HEK293 (cell line): Measurements from ENCODE around the gene SAP30L.

ENCODE experiments used
- CTCF ChIA-PET: fragments of 350-600 bp; formaldehyde crosslinking; extraction: SDS; loops from one replicate; lab custom pipeline; 2021; ENCODE audit warnings: antibody characterized with exemption; lab: Yijun Ruan, JAX
- POLR2A ChIA-PET: fragments of 300-600 bp; formaldehyde crosslinking; extraction: SDS; loops from one replicate; lab custom pipeline; 2020; ENCODE audit warnings: antibody characterized with exemption, inconsistent platforms; lab: Yijun Ruan, JAX
- H3K27ac ChIP-seq: fragments of 200-500 bp; sonication (Bioruptor generic); 2 replicates; pipeline ENCODE4 v1.5.1; 2014; ENCODE audit warnings: low read depth, low read length, control low read depth, inconsistent platforms; ENCODE audit errors: extremely low read depth
- H3K36me3 ChIP-seq, 2 experiments: fragments of 200-500 bp in 1 of 2; sonication (Bioruptor generic) in 1 of 2; 1 replicate in 1 of 2; 2 replicates in 1 of 2; pipeline ENCODE4 v1.5.1; 2014 to 2017; ENCODE audit warnings: inconsistent platforms in 2 of 2, low read length in 2 of 2; ENCODE audit not compliant: control insufficient read depth in 2 of 2, insufficient read depth in 1 of 2
- H3K4me1 ChIP-seq: fragments of 200-500 bp; sonication (Bioruptor generic); 2 replicates; pipeline ENCODE4 v1.5.1; 2014; ENCODE audit warnings: mild to moderate bottlenecking, low read length, inconsistent platforms; ENCODE audit not compliant: control insufficient read depth, insufficient read depth
- H3K4me3 ChIP-seq: 2 replicates; pipeline ENCODE4 v1.5.1; 2011; ENCODE audit warnings: low read depth, mild to moderate bottlenecking, control low read depth, low read length, moderate library complexity
- H3K9me3 ChIP-seq: fragments of 200-500 bp; sonication (Bioruptor generic); 2 replicates; pipeline ENCODE4 v1.5.1; 2014; ENCODE audit warnings: low read depth, low read length, inconsistent platforms; ENCODE audit not compliant: control insufficient read depth, insufficient read depth
- EGR2 ChIP-seq: fragments of 450-650 bp; formaldehyde crosslinking; IDR thresholded peaks from 2 replicates; pipeline ENCODE4 v1.5.1; 2016; ENCODE audit warnings: low read depth, missing biosample characterization, missing genetic modification characterization
- KLF10 ChIP-seq: fragments of 450-650 bp; IDR thresholded peaks from 2 replicates; pipeline ENCODE4 v1.5.1; 2018; ENCODE audit warnings: missing biosample characterization, mild to moderate bottlenecking, missing genetic modification characterization
- PRDM1 ChIP-seq: fragments of 450-650 bp; formaldehyde crosslinking; IDR thresholded peaks from 2 replicates; pipeline ENCODE4; 2016; ENCODE audit warnings: missing biosample characterization, missing genetic modification characterization
- SP3 ChIP-seq: fragments of 450-650 bp; formaldehyde crosslinking; IDR thresholded peaks from 2 replicates; pipeline ENCODE4 v1.5.1; 2016; ENCODE audit warnings: missing biosample characterization, missing genetic modification characterization
- SP7 ChIP-seq: fragments of 450-650 bp; formaldehyde crosslinking; IDR thresholded peaks from 2 replicates; pipeline ENCODE4 v1.5.1; 2016; ENCODE audit warnings: missing biosample characterization, missing genetic modification characterization
- ZBTB21 ChIP-seq: fragments of 450-650 bp; formaldehyde crosslinking; IDR thresholded peaks from 2 replicates; pipeline ENCODE4 v1.5.1; 2017; ENCODE audit warnings: missing biosample characterization, missing genetic modification characterization
- ZIC2 ChIP-seq: fragments of 450-650 bp; formaldehyde crosslinking; IDR thresholded peaks from 2 replicates; pipeline ENCODE4 v1.5.1; 2016; ENCODE audit warnings: missing biosample characterization, missing genetic modification characterization
- ZNF121 ChIP-seq: fragments of 450-650 bp; formaldehyde crosslinking; IDR thresholded peaks from 2 replicates; pipeline ENCODE4 v1.5.1; 2016; ENCODE audit warnings: missing biosample characterization, missing genetic modification characterization
- ZNF184 ChIP-seq: fragments of 450-650 bp; IDR thresholded peaks from 2 replicates; pipeline ENCODE4 v1.5.1; 2018; ENCODE audit warnings: missing biosample characterization, mild to moderate bottlenecking, missing genetic modification characterization
- ZNF223 ChIP-seq: fragments of 450-650 bp; formaldehyde crosslinking; IDR thresholded peaks from 2 replicates; pipeline ENCODE4 v1.5.1; 2016; ENCODE audit warnings: missing biosample characterization, missing genetic modification characterization
- ZNF350 ChIP-seq: fragments of 450-650 bp; formaldehyde crosslinking; IDR thresholded peaks from 2 replicates; pipeline ENCODE4 v1.5.0; 2017; ENCODE audit warnings: missing biosample characterization, mild to moderate bottlenecking, missing genetic modification characterization
- ZNF37A ChIP-seq: fragments of 450-650 bp; IDR thresholded peaks from 2 replicates; pipeline ENCODE4 v1.5.1; 2018; ENCODE audit warnings: missing biosample characterization, missing genetic modification characterization
- ZNF529 ChIP-seq: fragments of 450-650 bp; formaldehyde crosslinking; IDR thresholded peaks from 2 replicates; pipeline ENCODE4 v1.5.1; 2017; ENCODE audit warnings: missing genetic modification characterization, missing biosample characterization; ENCODE audit not compliant: insufficient replicate concordance
- ZNF600 ChIP-seq: fragments of 450-650 bp; formaldehyde crosslinking; IDR thresholded peaks from 2 replicates; pipeline ENCODE4 v1.5.1; 2016; ENCODE audit warnings: missing biosample characterization, missing genetic modification characterization
- ZNF610 ChIP-seq: fragments of 450-650 bp; formaldehyde crosslinking; IDR thresholded peaks from 2 replicates; pipeline ENCODE4 v1.5.1; 2016; ENCODE audit warnings: missing biosample characterization, missing genetic modification characterization, borderline replicate concordance
- ZNF623 ChIP-seq: fragments of 450-650 bp; formaldehyde crosslinking; IDR thresholded peaks from 2 replicates; pipeline ENCODE4 v1.5.1; 2016; ENCODE audit warnings: missing biosample characterization, missing genetic modification characterization
- ZNF664 ChIP-seq: fragments of 450-650 bp; formaldehyde crosslinking; IDR thresholded peaks from 2 replicates; pipeline ENCODE4 v1.5.1; 2016; ENCODE audit warnings: missing biosample characterization, missing genetic modification characterization
- ZNF837 ChIP-seq: fragments of 450-650 bp; formaldehyde crosslinking; IDR thresholded peaks from 2 replicates; pipeline ENCODE4 v1.5.1; 2016; ENCODE audit warnings: missing biosample characterization, missing genetic modification characterization
- TF ChIP-seq, protein P1 (sequence below): fragments of 450-650 bp; formaldehyde crosslinking; IDR thresholded peaks from 2 replicates; pipeline ENCODE4 v1.5.1; 2016; ENCODE audit warnings: missing biosample characterization, missing genetic modification characterization, low read depth
- TF ChIP-seq, protein P2 (sequence below): fragments of 450-650 bp; formaldehyde crosslinking; IDR thresholded peaks from 2 replicates; pipeline ENCODE4 v1.5.1; 2016; ENCODE audit warnings: missing biosample characterization, missing genetic modification characterization
- TF ChIP-seq, protein P3 (sequence below): fragments of 450-650 bp; IDR thresholded peaks from 2 replicates; pipeline ENCODE4 v1.5.1; 2018; ENCODE audit warnings: missing biosample characterization, missing genetic modification characterization
- TF ChIP-seq, protein P4 (sequence below): fragments of 450-650 bp; formaldehyde crosslinking; IDR thresholded peaks from 2 replicates; pipeline ENCODE4 v1.5.1; 2017; ENCODE audit warnings: missing biosample characterization, missing genetic modification characterization

The SAP30L gene

DNA sequence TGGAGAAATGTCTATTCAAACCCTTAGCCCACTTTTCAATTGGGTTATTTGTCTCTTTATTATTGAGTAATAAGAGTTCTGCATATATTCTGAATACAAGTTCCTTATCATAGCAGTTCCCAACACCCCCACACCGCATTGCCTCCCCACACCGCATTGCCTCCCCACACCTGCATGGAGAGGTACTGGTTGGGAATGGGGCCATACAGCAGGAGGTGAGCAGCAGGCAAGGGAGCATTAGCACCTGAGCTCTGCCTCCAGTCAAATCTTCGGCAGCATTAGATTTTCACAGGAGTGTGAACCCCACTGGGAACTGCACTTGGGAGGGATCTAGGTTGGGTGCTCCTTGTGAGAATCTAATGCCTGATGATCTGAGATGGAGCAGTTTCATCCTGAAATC is 10.6 kb upstream of the SAP30L start:
- Histone ChIP-seq H3K4me1 (no peaks in the 10 kb centered on the region), H3K27ac (no peak overlapping the region), H3K36me3 (peaks cover 34 to 42% of the 10 kb centered on the region in 2 experiments), H3K4me3 (no peak overlapping the region), H3K9me3 (no peaks in the 10 kb centered on the region)
- ChIA-PET CTCF (no interaction called here), POLR2A (no interaction called here)
- TF ChIP-seq ZNF837 (tag by site-specific recombination) (no peak), KLF10 (tag by site-specific recombination) (no peak), ZNF184 (tag by site-specific recombination) (no peak), ZBTB21 (tag by site-specific recombination) (no peak), ZNF529 (tag by site-specific recombination) (no peak), ZNF623 (tag by site-specific recombination) (no peak), ZNF350 (no peak), ZNF37A (tag by site-specific recombination) (no peak), EGR2 (tag by site-specific recombination) (no peak), SP3 (no peak), PRDM1 (no peak), ZNF664 (tag by site-specific recombination) (no peak), ZNF610 (no peak), ZIC2 (tag by site-specific recombination) (no peak)
- TF ChIP-seq, protein P1, sequence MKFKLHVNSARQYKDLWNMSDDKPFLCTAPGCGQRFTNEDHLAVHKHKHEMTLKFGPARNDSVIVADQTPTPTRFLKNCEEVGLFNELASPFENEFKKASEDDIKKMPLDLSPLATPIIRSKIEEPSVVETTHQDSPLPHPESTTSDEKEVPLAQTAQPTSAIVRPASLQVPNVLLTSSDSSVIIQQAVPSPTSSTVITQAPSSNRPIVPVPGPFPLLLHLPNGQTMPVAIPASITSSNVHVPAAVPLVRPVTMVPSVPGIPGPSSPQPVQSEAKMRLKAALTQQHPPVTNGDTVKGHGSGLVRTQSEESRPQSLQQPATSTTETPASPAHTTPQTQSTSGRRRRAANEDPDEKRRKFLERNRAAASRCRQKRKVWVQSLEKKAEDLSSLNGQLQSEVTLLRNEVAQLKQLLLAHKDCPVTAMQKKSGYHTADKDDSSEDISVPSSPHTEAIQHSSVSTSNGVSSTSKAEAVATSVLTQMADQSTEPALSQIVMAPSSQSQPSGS (tag by site-specific recombination) = no peak
- TF ChIP-seq, protein P2, sequence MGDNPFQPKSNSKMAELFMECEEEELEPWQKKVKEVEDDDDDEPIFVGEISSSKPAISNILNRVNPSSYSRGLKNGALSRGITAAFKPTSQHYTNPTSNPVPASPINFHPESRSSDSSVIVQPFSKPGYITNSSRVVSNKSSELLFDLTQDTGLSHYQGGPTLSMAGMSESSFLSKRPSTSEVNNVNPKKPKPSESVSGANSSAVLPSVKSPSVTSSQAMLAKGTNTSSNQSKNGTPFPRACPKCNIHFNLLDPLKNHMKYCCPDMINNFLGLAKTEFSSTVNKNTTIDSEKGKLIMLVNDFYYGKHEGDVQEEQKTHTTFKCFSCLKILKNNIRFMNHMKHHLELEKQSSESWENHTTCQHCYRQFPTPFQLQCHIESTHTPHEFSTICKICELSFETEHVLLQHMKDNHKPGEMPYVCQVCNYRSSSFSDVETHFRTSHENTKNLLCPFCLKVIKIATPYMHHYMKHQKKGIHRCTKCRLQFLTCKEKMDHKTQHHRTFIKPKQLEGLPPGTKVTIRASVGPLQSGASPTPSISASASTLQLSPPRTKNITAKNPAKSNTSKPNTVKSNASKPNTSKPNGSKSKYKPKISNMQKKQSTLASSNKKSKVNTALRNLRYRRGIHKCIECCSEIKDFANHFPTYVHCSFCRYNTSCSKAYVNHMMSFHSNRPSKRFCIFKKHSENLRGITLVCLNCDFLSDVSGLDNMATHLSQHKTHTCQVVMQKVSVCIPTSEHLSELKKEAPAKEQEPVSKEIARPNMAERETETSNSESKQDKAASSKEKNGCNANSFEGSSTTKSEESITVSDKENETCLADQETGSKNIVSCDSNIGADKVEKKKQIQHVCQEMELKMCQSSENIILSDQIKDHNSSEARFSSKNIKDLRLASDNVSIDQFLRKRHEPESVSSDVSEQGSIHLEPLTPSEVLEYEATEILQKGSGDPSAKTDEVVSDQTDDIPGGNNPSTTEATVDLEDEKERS (tag by site-specific recombination) = no peak
- TF ChIP-seq, protein P3, sequence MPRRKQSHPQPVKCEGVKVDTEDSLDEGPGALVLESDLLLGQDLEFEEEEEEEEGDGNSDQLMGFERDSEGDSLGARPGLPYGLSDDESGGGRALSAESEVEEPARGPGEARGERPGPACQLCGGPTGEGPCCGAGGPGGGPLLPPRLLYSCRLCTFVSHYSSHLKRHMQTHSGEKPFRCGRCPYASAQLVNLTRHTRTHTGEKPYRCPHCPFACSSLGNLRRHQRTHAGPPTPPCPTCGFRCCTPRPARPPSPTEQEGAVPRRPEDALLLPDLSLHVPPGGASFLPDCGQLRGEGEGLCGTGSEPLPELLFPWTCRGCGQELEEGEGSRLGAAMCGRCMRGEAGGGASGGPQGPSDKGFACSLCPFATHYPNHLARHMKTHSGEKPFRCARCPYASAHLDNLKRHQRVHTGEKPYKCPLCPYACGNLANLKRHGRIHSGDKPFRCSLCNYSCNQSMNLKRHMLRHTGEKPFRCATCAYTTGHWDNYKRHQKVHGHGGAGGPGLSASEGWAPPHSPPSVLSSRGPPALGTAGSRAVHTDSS (tag by site-specific recombination) = no peak

DNA sequence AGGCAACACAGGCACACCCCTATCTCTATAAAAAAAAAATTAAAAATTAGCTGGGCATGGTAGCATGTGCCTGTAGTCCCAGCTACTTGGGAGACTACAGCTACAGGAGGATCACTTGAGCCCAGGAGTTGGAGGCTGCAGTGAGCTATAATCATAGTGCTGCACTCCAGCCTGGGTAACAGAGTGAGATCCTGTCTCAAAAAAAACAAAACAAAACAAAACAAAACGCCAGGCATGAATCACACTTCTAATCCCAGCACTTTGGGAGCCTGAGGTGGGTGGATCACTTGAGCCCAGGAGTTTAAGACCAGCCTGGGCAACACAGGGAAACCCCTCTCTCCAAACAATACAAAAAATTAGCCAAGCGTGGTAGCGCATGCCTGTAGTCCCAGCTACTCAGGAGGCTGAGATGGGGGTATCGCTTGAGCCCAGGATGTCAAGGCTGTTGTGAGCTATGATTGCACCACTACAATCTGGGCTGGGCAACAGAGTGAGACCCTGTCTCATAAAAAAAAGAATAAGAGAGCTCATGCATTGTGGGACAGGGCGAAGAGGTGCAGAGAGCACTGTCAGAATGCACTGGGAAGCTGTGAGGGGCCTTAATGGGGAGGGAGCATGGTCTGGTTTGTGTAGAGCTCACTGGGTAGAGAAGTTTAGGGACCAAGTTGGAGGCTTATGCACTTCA is 8.4 kb upstream of the SAP30L start:
- CTCF ChIA-PET = interaction anchor here (0.7 kb wide), 1 partner anchor 365 kb away, joined by 3 read pairs; no protein-coding TSS in a partner anchor
- peaks cover 37 to 64% of the 10 kb centered on the region in 2 experiments for H3K36me3 ChIP-seq
- H3K9me3 ChIP-seq = no peaks in the 10 kb centered on the region
- POLR2A ChIA-PET = interaction anchor here (1.0 kb wide), 1 partner anchor 10 kb away, joined by 4 read pairs; no protein-coding TSS in a partner anchor
- H3K27ac ChIP-seq = no peak overlapping the region
- no peak overlapping the region for H3K4me3 ChIP-seq
- TF ChIP-seq, protein P4, sequence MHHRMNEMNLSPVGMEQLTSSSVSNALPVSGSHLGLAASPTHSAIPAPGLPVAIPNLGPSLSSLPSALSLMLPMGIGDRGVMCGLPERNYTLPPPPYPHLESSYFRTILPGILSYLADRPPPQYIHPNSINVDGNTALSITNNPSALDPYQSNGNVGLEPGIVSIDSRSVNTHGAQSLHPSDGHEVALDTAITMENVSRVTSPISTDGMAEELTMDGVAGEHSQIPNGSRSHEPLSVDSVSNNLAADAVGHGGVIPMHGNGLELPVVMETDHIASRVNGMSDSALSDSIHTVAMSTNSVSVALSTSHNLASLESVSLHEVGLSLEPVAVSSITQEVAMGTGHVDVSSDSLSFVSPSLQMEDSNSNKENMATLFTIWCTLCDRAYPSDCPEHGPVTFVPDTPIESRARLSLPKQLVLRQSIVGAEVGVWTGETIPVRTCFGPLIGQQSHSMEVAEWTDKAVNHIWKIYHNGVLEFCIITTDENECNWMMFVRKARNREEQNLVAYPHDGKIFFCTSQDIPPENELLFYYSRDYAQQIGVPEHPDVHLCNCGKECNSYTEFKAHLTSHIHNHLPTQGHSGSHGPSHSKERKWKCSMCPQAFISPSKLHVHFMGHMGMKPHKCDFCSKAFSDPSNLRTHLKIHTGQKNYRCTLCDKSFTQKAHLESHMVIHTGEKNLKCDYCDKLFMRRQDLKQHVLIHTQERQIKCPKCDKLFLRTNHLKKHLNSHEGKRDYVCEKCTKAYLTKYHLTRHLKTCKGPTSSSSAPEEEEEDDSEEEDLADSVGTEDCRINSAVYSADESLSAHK (tag by site-specific recombination) = no peak
- TF ChIP-seq ZNF600 (tag by site-specific recombination) (0 out of 2 replicates have a peak, but pooled peaks have one; percentile 26), SP7 (tag by site-specific recombination) (peak; percentile 49), ZNF121 (tag by site-specific recombination) (peak; percentile 50; the same call in 1 of the 2 replicates), ZNF223 (tag by site-specific recombination) (no peak)
- H3K4me1 ChIP-seq = no peaks in the 10 kb centered on the region
